SU-DHL-6 (cell line): ENCODE measurements around the gene KCNJ9.

Source experiments
- H2AFZ ChIP-seq: fragments of 200-600 bp; sonication (generic); 2 replicates; pipeline ENCODE4 v1.6.1; 2014; ENCODE audit warnings: low read depth, mild to moderate bottlenecking, moderate library complexity, mixed read lengths, antibody characterized with exemption, low read length; ENCODE audit not compliant: severe bottlenecking
- H3F3A ChIP-seq: fragments of 200-600 bp; shearing (Covaris generic); 2 replicates; pipeline ENCODE4 v1.6.0; 2016; ENCODE audit warnings: antibody characterized with exemption, mild to moderate bottlenecking; ENCODE audit not compliant: insufficient read depth
- H3K27ac ChIP-seq: fragments of 200-600 bp; sonication (generic); 2 replicates; pipeline ENCODE4 v1.5.1; 2016; ENCODE audit warnings: low read depth, mild to moderate bottlenecking, low read length, moderate library complexity, mixed read lengths
- H3K27me3 ChIP-seq: fragments of 200-600 bp; sonication (generic), shearing (Covaris generic); 2 replicates; pipeline ENCODE4 v1.6.0; 2014; ENCODE audit warnings: mild to moderate bottlenecking, low read length
- H3K36me3 ChIP-seq: fragments of 200-600 bp; sonication (generic); 2 replicates; pipeline ENCODE4 v1.6.1; 2014; ENCODE audit warnings: mild to moderate bottlenecking, low read length, mixed read lengths
- H3K4me2 ChIP-seq: fragments of 300-600, 200-600 bp; shearing (Covaris generic), sonication (generic); 2 replicates; pipeline ENCODE4 v1.6.0; 2014; ENCODE audit warnings: low read length, low read depth, mild to moderate bottlenecking; ENCODE audit not compliant: poor library complexity, severe bottlenecking
- H3K4me3 ChIP-seq: fragments of 200-600 bp; sonication (generic); 2 replicates; pipeline ENCODE4 v1.5.1; 2014; ENCODE audit warnings: antibody characterized with exemption, low read length, mild to moderate bottlenecking, mixed read lengths; ENCODE audit not compliant: insufficient read depth, poor library complexity, severe bottlenecking
- H3K79me2 ChIP-seq: fragments of 200-600 bp; sonication (generic); 2 replicates; pipeline ENCODE4 v1.6.1; 2014; ENCODE audit warnings: mild to moderate bottlenecking, low read length, moderate library complexity; ENCODE audit not compliant: insufficient read depth
- H3K9ac ChIP-seq: fragments of 200-600 bp; sonication (generic); 2 replicates; pipeline ENCODE4 v1.7.0; 2014; ENCODE audit warnings: mild to moderate bottlenecking, low read length
- H3K9me2 ChIP-seq: fragments of 200-600 bp; sonication (generic); replicated peaks from 2 replicates; pipeline ENCODE4 v1.6.1; 2014; ENCODE audit warnings: low read length; ENCODE audit not compliant: insufficient read depth
- H3K9me3 ChIP-seq: fragments of 200-600 bp; sonication (generic); 2 replicates; pipeline ENCODE4 v1.6.1; 2014; ENCODE audit warnings: low read length, mixed read lengths; ENCODE audit not compliant: insufficient read depth
- H4K20me1 ChIP-seq: fragments of 200-600 bp; sonication (generic); 2 replicates; pipeline ENCODE4 v1.6.1; 2014; ENCODE audit warnings: low read depth, mild to moderate bottlenecking, antibody characterized with exemption, low read length, moderate library complexity, mixed read lengths
- EZH2phosphoT487 ChIP-seq: fragments of 200-600 bp; sonication (generic), shearing (Covaris generic); conservative IDR thresholded peaks from 2 replicates; pipeline ENCODE4 v1.6.1; 2018; ENCODE audit warnings: mild to moderate bottlenecking, antibody characterized with exemption, low read length, moderate library complexity, mixed read lengths
- TF ChIP-seq, protein P1 (sequence below): fragments of 200-600 bp; sonication (generic); IDR thresholded peaks from one replicate; pipeline ENCODE4 v1.5.1; 2017; ENCODE audit warnings: antibody characterized with exemption, mild to moderate bottlenecking, low read length, moderate library complexity; ENCODE audit not compliant: insufficient read depth, poor library complexity, severe bottlenecking

The KCNJ9 gene

GRCh38 chr1:160078512-160079195 is 2.7 kb upstream of the KCNJ9 start:
- no peak overlapping the region for H3K4me3 ChIP-seq
- no peak overlapping the region for H3K4me2 ChIP-seq
- H3K36me3 ChIP-seq, result no peaks in the 10 kb centered on the region
- no peaks in the 10 kb centered on the region for H3K9me3 ChIP-seq
- no peak overlapping the region for H2AFZ ChIP-seq
- no peaks in the 10 kb centered on the region for H3K9me2 ChIP-seq
- no peaks in the 10 kb centered on the region for H4K20me1 ChIP-seq
- no peaks in the 10 kb centered on the region for H3K79me2 ChIP-seq
- no peak overlapping the region for H3K9ac ChIP-seq
- TF ChIP-seq EZH2phosphoT487, result no peak
- TF ChIP-seq, protein P1, sequence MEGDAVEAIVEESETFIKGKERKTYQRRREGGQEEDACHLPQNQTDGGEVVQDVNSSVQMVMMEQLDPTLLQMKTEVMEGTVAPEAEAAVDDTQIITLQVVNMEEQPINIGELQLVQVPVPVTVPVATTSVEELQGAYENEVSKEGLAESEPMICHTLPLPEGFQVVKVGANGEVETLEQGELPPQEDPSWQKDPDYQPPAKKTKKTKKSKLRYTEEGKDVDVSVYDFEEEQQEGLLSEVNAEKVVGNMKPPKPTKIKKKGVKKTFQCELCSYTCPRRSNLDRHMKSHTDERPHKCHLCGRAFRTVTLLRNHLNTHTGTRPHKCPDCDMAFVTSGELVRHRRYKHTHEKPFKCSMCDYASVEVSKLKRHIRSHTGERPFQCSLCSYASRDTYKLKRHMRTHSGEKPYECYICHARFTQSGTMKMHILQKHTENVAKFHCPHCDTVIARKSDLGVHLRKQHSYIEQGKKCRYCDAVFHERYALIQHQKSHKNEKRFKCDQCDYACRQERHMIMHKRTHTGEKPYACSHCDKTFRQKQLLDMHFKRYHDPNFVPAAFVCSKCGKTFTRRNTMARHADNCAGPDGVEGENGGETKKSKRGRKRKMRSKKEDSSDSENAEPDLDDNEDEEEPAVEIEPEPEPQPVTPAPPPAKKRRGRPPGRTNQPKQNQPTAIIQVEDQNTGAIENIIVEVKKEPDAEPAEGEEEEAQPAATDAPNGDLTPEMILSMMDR, result peak; percentile 95
- no peaks in the 10 kb centered on the region for H3F3A ChIP-seq
- no peaks in the 10 kb centered on the region for H3K27me3 ChIP-seq
- no peak overlapping the region for H3K27ac ChIP-seq

DNA sequence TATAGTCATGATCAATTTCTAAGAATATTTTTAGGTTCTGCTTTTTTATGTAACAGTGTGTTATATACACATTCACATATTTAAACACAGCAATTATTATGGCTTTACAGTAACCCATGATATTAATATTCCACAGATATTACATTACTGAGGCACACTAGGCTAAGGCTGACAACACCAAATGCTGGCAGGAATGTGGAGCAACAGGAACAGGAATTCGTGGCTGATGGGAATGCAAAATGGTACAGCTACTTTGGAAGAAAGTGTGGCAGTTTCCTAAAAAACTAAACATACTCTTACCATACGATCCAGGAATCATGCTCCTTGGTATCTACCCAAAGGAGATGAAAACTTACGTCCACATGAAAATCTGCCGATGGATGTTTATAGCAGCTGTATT is 1.9 kb upstream of the KCNJ9 start:
- Histone ChIP-seq H3K27me3 (no peaks in the 10 kb centered on the region), H3K9me3 (no peaks in the 10 kb centered on the region), H3K9me2 (no peaks in the 10 kb centered on the region)

GRCh38 chr1:160080381-160081100 is 797 bp upstream of the KCNJ9 start:
- H3F3A ChIP-seq, result no peaks in the 10 kb centered on the region
- H3K27ac ChIP-seq, result no peak overlapping the region
- no peak overlapping the region for H3K4me2 ChIP-seq
- H3K27me3 ChIP-seq, result no peaks in the 10 kb centered on the region
- H3K4me3 ChIP-seq, result no peak overlapping the region
- H2AFZ ChIP-seq, result no peak overlapping the region
- H3K9ac ChIP-seq, result no peak overlapping the region
- H3K9me2 ChIP-seq, result no peaks in the 10 kb centered on the region
- no peaks in the 10 kb centered on the region for H3K79me2 ChIP-seq
- TF ChIP-seq, protein P1, result no peak
- no peaks in the 10 kb centered on the region for H3K36me3 ChIP-seq
- H4K20me1 ChIP-seq, result no peaks in the 10 kb centered on the region
- no peaks in the 10 kb centered on the region for H3K9me3 ChIP-seq

More for the DNA sequence above, 1.9 kb upstream of the KCNJ9 start:
- Histone ChIP-seq H2AFZ (no peak overlapping the region), H3K4me3 (no peak overlapping the region), H3K27ac (no peak overlapping the region), H3K9ac (no peak overlapping the region), H3K4me2 (no peak overlapping the region), H4K20me1 (no peaks in the 10 kb centered on the region), H3K79me2 (no peaks in the 10 kb centered on the region), H3F3A (no peaks in the 10 kb centered on the region), H3K36me3 (no peaks in the 10 kb centered on the region)
- TF ChIP-seq, protein P1, result no peak
